Neuronal stem cell (in vitro differentiated cells): ENCODE results near the gene TRIM27.

Experiments used
- DNase-seq: peaks from one replicate; pipeline ENCODE4 v3.0.0-alpha.2; 2013; ENCODE audit warnings: low spot score
- H2AFZ ChIP-seq: one replicate; pipeline ENCODE4 v1.6.1; 2013; ENCODE audit warnings: mild to moderate bottlenecking, low read length, inconsistent platforms
- H2AK5ac ChIP-seq: 2 replicates; pipeline ENCODE4 v1.6.1; 2013; ENCODE audit warnings: low read depth, mild to moderate bottlenecking, inconsistent platforms, low read length, moderate library complexity, mixed read lengths
- H2BK120ac ChIP-seq: 2 replicates; pipeline ENCODE4 v1.6.1; 2013; ENCODE audit warnings: low read depth, mild to moderate bottlenecking, inconsistent platforms, low read length, moderate library complexity, mixed read lengths
- H2BK12ac ChIP-seq: one replicate; pipeline ENCODE4 v1.6.1; 2013; ENCODE audit warnings: low read length, inconsistent platforms
- H2BK15ac ChIP-seq: 2 replicates; pipeline ENCODE4 v1.6.1; 2013; ENCODE audit warnings: mild to moderate bottlenecking, low read length, inconsistent platforms, mixed read lengths
- H2BK5ac ChIP-seq: one replicate; pipeline ENCODE4 v1.6.1; 2013; ENCODE audit warnings: inconsistent platforms, mild to moderate bottlenecking, low read length, moderate library complexity
- H3K14ac ChIP-seq: one replicate; pipeline ENCODE4 v1.6.1; 2013; ENCODE audit warnings: low read length, inconsistent platforms
- H3K18ac ChIP-seq: 2 replicates; pipeline ENCODE4 v1.6.1; 2013; ENCODE audit warnings: low read length, inconsistent platforms
- H3K23ac ChIP-seq: 2 replicates; pipeline ENCODE4 v1.6.1; 2013; ENCODE audit warnings: low read depth, mild to moderate bottlenecking, mixed read lengths, low read length, inconsistent platforms; ENCODE audit not compliant: poor library complexity
- H3K27ac ChIP-seq: replicated peaks from 3 replicates; pipeline ENCODE4 v1.5.1; 2013; ENCODE audit warnings: low read length, inconsistent platforms
- H3K27me3 ChIP-seq, 3 experiments: 2 replicates each; pipeline ENCODE4 v1.6.1; 2013; ENCODE audit warnings: low read length in 3 of 3, mild to moderate bottlenecking in 2 of 3, inconsistent platforms in 1 of 3, low read depth in 1 of 3, mixed read lengths in 1 of 3, moderate library complexity in 1 of 3; ENCODE audit not compliant: control insufficient read depth in 3 of 3, insufficient read depth in 3 of 3
- H3K36me3 ChIP-seq, 2 donors: replicated peaks in 1 of 2; 2 replicates each; pipeline ENCODE4 v1.6.1; 2013; ENCODE audit warnings: low read length in 2 of 2; ENCODE audit not compliant: control insufficient read depth in 2 of 2, insufficient read depth in 2 of 2
- H3K4ac ChIP-seq: 2 replicates; pipeline ENCODE4 v1.6.1; 2013; ENCODE audit warnings: inconsistent platforms, mild to moderate bottlenecking, low read length, moderate library complexity
- H3K4me1 ChIP-seq, 2 donors: 1 replicate in 1 of 2; 2 replicates in 1 of 2; pipeline ENCODE4 v1.6.1; 2013; ENCODE audit warnings: low read length in 2 of 2, low read depth in 1 of 2; ENCODE audit not compliant: control insufficient read depth in 2 of 2, insufficient read depth in 1 of 2
- H3K4me2 ChIP-seq: one replicate; pipeline ENCODE4 v1.6.1; 2013; ENCODE audit warnings: mild to moderate bottlenecking, low read length, inconsistent platforms; ENCODE audit not compliant: insufficient read depth, poor library complexity, severe bottlenecking
- H3K4me3 ChIP-seq, 2 donors: 2 replicates each; pipeline ENCODE4 v1.5.1; 2013; ENCODE audit warnings: low read length in 2 of 2, mild to moderate bottlenecking in 2 of 2, inconsistent platforms in 1 of 2, moderate library complexity in 1 of 2
- H3K79me1 ChIP-seq: one replicate; pipeline ENCODE4 v1.6.1; 2013; ENCODE audit warnings: low read depth, mild to moderate bottlenecking, inconsistent platforms, low read length, moderate library complexity
- H3K9ac ChIP-seq: one replicate; pipeline ENCODE4 v1.6.1; 2013; ENCODE audit warnings: mild to moderate bottlenecking, low read depth, low read length, inconsistent platforms; ENCODE audit not compliant: poor library complexity
- H3K9me3 ChIP-seq, 2 donors: replicated peaks in 1 of 2; 2 replicates each; pipeline versions ENCODE3 to v1.6.1; 2013; ENCODE audit warnings: low read length in 2 of 2, mild to moderate bottlenecking in 2 of 2, inconsistent platforms in 1 of 2, low read depth in 1 of 2, mixed read lengths in 1 of 2, moderate library complexity in 1 of 2; ENCODE audit not compliant: control insufficient read depth in 2 of 2, insufficient read depth in 1 of 2
- H4K8ac ChIP-seq: one replicate; pipeline ENCODE4 v1.6.1; 2013; ENCODE audit warnings: low read depth, mild to moderate bottlenecking, inconsistent platforms, low read length, moderate library complexity
- H4K91ac ChIP-seq: one replicate; pipeline ENCODE4 v1.6.1; 2013; ENCODE audit warnings: low read length, low read depth, mild to moderate bottlenecking, inconsistent platforms; ENCODE audit not compliant: poor library complexity
- WGBS, 2 donors: extraction: QIAGEN DNeasy Blood & Tissue Kit; methylation state at CpG; one replicate each; pipeline ENCODE4 v1.1.7; 2013; ENCODE audit warnings: missing lambda C conversion rate in 2 of 2, mixed read lengths in 1 of 2; ENCODE audit not compliant: insufficient read length in 2 of 2, insufficient replicate concordance in 1 of 2; ENCODE audit errors: extremely low coverage in 2 of 2; 5-methylcytosine and 5-hydroxymethylcytosine counted together

Gene TRIM27

DNA sequence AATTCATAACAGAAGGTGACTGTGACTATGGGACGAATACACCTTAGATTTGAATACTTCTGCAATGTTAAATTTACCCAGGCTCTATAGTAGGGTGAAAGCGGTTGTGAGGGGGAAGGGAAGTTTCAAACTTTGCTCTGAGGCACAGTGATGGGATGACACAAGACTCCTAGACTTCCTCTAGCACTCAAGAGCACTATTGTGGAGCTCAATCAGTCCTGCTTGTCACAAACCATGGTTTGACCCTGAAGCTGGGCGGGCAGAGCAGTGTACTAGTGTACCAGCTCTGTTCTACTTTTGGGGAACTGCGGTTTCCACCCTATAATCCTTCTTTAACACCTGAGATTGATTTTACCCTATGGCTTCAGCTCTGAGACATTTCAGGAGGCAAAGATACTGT lies 17.1 kb downstream of the TRIM27 start:
- Histone ChIP-seq H3K4me1 (no peaks in the 10 kb centered on the region), H4K91ac (no peak overlapping the region), H3K36me3 (peaks cover 61 to 99% of the 10 kb centered on the region in 2 donors), H2BK15ac (no peak overlapping the region), H3K9me3 (no peaks in the 10 kb centered on the region), H3K27ac (no peak overlapping the region), H3K14ac (no peak overlapping the region), H3K79me1 (no peaks in the 10 kb centered on the region), H3K4me3 (no peak overlapping the region), H2AFZ (no peak overlapping the region), H2BK5ac (no peak overlapping the region), H3K27me3 (no peaks in the 10 kb centered on the region), H2AK5ac (no peak overlapping the region), H2BK120ac (no peak overlapping the region), H2BK12ac (no peak overlapping the region), H3K4ac (no peak overlapping the region), H3K4me2 (no peak overlapping the region), H3K18ac (no peak overlapping the region), H3K23ac (no peak overlapping the region), H4K8ac (no peak overlapping the region), H3K9ac (no peak overlapping the region)
- WGBS, 2 donors, result no CpG with 5 or more reads among the region's 4 CpGs
- no peak for DNase-seq

DNA sequence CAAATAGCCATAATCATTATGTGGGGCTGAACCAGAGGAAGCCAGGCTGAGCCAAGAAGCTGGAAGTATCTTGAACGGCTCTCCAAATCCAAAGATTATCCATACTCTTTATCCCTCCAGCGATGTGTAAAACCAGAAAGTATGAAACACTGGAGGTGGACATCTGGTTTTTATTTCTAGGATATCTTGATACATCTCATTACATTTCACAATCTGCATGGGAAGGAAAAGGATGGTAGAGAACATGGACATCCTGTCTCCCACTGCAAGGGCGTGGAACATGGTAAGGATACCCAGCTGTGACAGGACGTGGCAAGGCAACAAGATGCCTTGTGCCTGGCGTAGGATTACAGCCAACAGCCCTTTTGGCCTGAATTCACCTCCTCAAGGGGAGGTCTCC lies 20.1 kb downstream of the TRIM27 start:
- Histone ChIP-seq H2AK5ac (no peak overlapping the region), H3K4me3 (no peak overlapping the region), H3K14ac (no peak overlapping the region), H3K9ac (no peak overlapping the region), H3K23ac (no peak overlapping the region), H3K36me3 (peaks cover 49 to 91% of the 10 kb centered on the region in 2 donors), H3K79me1 (no peaks in the 10 kb centered on the region), H2BK15ac (no peak overlapping the region), H3K9me3 (no peaks in the 10 kb centered on the region), H3K4ac (no peak overlapping the region), H3K4me1 (no peaks in the 10 kb centered on the region), H3K18ac (no peak overlapping the region), H3K4me2 (no peak overlapping the region), H2BK12ac (no peak overlapping the region), H3K27me3 (no peaks in the 10 kb centered on the region), H2BK120ac (no peak overlapping the region), H4K91ac (no peak overlapping the region), H3K27ac (no peak overlapping the region), H2AFZ (no peak overlapping the region), H2BK5ac (no peak overlapping the region), H4K8ac (no peak overlapping the region)
- WGBS, 2 donors, result no CpG with 5 or more reads among the region's 5 CpGs
- DNase-seq, result no peak

DNA sequence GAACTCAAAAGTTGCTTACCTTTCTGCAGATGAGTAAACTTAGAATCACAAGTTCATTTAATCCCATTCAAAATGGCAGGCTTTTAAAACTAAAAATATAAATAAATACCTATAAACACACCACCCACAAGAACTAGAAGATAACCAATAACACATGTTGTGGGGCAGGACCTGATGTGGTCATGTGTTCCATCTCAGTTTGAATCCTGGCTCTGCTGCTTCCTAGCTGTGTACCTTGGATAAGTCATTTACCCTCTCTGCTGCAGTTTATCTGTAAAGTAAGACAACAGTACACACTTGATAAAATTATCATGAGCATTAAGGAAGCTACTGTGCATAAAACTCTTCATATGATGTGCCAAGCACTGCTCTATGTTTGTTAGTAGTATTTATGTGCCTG lies 22.0 kb downstream of the TRIM27 start:
- no peak overlapping the region for H3K4me2 ChIP-seq
- H4K91ac ChIP-seq, result no peak overlapping the region
- no peak overlapping the region for H2AFZ ChIP-seq
- H3K4me3 ChIP-seq, result no peak overlapping the region
- no peak overlapping the region for H2BK12ac ChIP-seq
- no peak overlapping the region for H2BK5ac ChIP-seq
- H2AK5ac ChIP-seq, result no peak overlapping the region
- H3K4ac ChIP-seq, result no peak overlapping the region
- no peak for DNase-seq
- no peak overlapping the region for H2BK120ac ChIP-seq
- H3K18ac ChIP-seq, result no peak overlapping the region
- H3K14ac ChIP-seq, result no peak overlapping the region
- no peak overlapping the region for H3K23ac ChIP-seq
- no peaks in the 10 kb centered on the region for H3K79me1 ChIP-seq
- H4K8ac ChIP-seq, result no peak overlapping the region
- no peaks in the 10 kb centered on the region for H3K27me3 ChIP-seq
- no peaks in the 10 kb centered on the region for H3K9me3 ChIP-seq
- H3K9ac ChIP-seq, result no peak overlapping the region
- no peak overlapping the region for H3K27ac ChIP-seq
- peaks cover 43 to 72% of the 10 kb centered on the region in 2 donors for H3K36me3 ChIP-seq
- H2BK15ac ChIP-seq, result no peak overlapping the region
- no peaks in the 10 kb centered on the region for H3K4me1 ChIP-seq

DNA sequence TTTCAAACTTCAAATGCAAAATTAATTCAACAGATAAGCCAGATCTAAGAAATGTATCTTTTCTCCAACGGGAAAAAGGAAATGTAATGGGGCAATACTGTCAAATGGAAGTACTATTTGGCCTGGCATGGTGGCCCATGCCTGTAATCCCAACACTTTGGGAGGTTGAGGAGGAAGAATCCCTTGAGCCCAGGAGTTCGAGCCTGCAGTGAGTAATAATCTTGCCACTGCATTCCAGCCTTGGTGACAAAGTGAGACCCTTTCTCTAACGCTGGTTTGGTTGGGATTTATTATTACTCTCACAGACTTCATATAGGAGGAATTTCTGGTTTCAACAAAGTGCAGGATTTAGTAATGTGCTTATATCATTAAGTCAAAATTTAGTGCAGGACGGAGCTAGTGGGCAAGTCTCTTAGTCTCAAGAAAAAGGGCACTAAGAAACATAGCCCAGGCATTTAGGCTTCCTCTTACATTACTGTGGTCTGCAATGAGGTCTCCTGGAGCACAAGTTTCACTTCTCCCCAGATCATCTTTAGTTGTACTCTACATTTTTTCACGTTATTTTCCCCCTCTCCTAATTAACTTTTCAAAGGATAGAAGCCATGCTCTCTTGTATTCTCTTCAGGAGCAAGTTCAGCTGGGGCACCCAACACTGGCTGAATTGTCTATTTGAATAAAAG lies 23.1 kb downstream of the TRIM27 start:
- Histone ChIP-seq H3K18ac (no peak overlapping the region), H3K4me3 (no peak overlapping the region), H3K23ac (no peak overlapping the region), H2BK5ac (no peak overlapping the region), H2BK120ac (no peak overlapping the region), H2AFZ (no peak overlapping the region), H3K79me1 (no peaks in the 10 kb centered on the region), H3K36me3 (peaks cover 34 to 61% of the 10 kb centered on the region in 2 donors), H3K14ac (no peak overlapping the region), H3K9me3 (no peaks in the 10 kb centered on the region), H3K4me2 (no peak overlapping the region), H2BK15ac (no peak overlapping the region), H2AK5ac (no peak overlapping the region), H3K27me3 (no peaks in the 10 kb centered on the region), H3K4me1 (no peaks in the 10 kb centered on the region), H4K91ac (no peak overlapping the region), H2BK12ac (no peak overlapping the region), H3K9ac (no peak overlapping the region), H3K4ac (no peak overlapping the region), H3K27ac (no peak overlapping the region), H4K8ac (no peak overlapping the region)
- no peak for DNase-seq
- whole genome bisulfite sequencing, 2 donors, result no CpG with 5 or more reads among the region's 5 CpGs
